GM19324 (cell line): ENCODE measurements around the gene FOSL2.

Experiments used
- ATAC-seq: cut with Tn5 transposase; IDR thresholded peaks from one replicate; pipeline ENCODE4 v1.9.1; 2021; ENCODE audit warnings: mild to moderate bottlenecking, moderate library complexity; ENCODE audit not compliant: unreplicated experiment, low FRiP score

Gene FOSL2

GRCh38 chr2:28407976-28408690 lies 15.5 kb downstream of the FOSL2 start:
- ATAC-seq: no peak

- ATAC-seq: no peak
Observed at GRCh38 chr2:28408764-28409599, 16.3 kb downstream of the FOSL2 start.

- ATAC-seq: no peak
Observed at GRCh38 chr2:28411166-28411755, 18.6 kb downstream of the FOSL2 start.

- ATAC-seq: no peak
Observed at GRCh38 chr2:28411956-28412609, 19.4 kb downstream of the FOSL2 start.

GRCh38 chr2:28412625-28413151 lies 20.0 kb downstream of the FOSL2 start:
- ATAC-seq: no peak

GRCh38 chr2:28413152-28413898 lies 20.7 kb downstream of the FOSL2 start:
- ATAC-seq: no peak

- no peak for ATAC-seq
Observed at GRCh38 chr2:28413899-28414295, 21.2 kb downstream of the FOSL2 start.

- no peak for ATAC-seq
Observed at GRCh38 chr2:28414583-28414982, 21.9 kb downstream of the FOSL2 start.

GRCh38 chr2:28415010-28415409 lies 22.4 kb downstream of the FOSL2 start:
- ATAC-seq: no peak

- no peak for ATAC-seq
Observed at GRCh38 chr2:28415715-28416114, 23.1 kb downstream of the FOSL2 start.

GRCh38 chr2:28419003-28419402 lies 26.3 kb downstream of the FOSL2 start:
- no peak for ATAC-seq

- ATAC-seq: no peak
Observed at GRCh38 chr2:28419443-28420270, 27.0 kb downstream of the FOSL2 start.

- no peak for ATAC-seq
Observed at GRCh38 chr2:28420722-28421121, 28.1 kb downstream of the FOSL2 start.

GRCh38 chr2:28422908-28423741 lies 30.5 kb downstream of the FOSL2 start:
- no peak for ATAC-seq

GRCh38 chr2:28423856-28424605 lies 31.4 kb downstream of the FOSL2 start:
- no peak for ATAC-seq

- ATAC-seq: no peak
Observed at GRCh38 chr2:28424799-28425463, 32.3 kb downstream of the FOSL2 start.

- ATAC-seq: no peak
Observed at GRCh38 chr2:28425464-28425835, 32.8 kb downstream of the FOSL2 start.
